Activated T-cell treated with anti-CD3 and anti-CD28 coated beads for 48 hours (primary cell): Measurements from ENCODE around the gene MGAT5.

Experiments
- DNase-seq: peaks from one replicate; pipeline ENCODE4 v3.0.0-alpha.2; 2020; ENCODE audit warnings: low read depth

The MGAT5 gene

DNA sequence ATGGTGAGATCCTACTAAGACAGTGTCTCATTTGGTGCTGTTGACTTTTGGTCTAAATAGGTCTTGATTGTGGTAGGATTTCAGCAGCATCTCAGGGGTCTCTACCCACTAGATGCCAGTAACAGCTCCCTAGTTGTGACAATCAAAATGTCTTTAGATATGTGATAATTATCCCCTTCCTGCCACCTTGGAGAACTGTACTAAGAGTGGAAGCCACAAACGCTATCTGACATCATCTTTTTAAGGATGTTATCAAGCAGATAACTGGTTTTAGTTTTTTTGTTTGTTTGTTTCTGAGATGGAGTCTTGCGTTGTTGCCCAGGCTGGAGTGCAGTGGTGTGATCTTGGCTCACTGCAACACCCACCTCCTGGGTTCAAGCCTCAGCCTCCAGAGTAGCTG, 3.1 kb downstream of the MGAT5 start:
- DNase-seq: no peak

DNA sequence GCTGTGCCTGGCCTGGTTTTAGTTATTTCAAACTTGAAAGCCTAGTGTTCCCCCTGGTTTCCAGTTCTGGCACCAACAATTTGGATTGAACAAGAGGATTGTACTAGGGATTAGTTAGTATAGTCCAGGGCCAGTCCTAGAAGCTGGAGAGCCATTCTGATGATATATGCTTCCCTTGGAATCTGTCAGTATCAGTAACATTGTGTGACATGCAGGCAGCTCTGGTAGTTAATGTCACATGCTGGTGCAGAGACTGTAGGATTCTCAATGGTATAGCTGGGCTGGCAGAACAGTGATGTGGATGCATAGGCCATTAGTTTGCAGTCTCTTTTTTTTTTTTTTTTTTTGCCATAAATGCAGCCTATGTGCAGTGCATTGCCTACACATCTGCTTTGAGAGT, 3.6 kb downstream of the MGAT5 start:
- no peak for DNase-seq

DNA sequence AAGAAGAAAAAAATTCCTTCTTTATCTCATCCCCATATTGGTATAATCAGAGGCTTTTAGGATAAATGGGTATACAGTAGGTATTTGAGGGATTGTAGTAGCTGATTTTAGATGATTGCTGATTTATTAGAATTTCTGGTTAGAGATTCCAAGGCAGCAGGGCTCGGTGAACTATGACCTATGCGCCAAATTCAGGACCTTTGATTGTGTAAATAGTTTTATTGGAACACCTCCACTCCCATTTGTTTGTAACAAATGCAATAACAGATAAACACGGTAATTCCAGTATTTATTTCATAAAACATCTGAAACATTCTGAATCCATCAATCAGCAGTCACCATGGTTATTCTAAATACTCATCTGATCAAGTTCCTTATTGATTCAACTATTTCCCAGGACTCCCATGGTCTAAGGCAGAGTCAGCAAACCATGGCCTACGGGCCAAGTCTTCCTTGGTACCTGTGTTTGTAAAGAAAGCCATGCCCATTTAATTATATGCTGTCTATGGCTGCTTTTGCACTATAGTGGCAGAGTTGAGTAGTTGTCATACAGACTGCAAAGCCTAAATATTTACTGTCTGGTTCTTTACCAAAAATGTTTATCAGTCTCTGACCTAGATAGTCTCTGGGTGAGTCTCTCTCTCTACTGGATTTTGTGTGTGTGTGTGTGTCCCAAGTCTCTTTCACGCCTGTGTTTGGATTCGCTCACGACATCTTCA, 4.3 kb downstream of the MGAT5 start:
- no peak for DNase-seq

DNA sequence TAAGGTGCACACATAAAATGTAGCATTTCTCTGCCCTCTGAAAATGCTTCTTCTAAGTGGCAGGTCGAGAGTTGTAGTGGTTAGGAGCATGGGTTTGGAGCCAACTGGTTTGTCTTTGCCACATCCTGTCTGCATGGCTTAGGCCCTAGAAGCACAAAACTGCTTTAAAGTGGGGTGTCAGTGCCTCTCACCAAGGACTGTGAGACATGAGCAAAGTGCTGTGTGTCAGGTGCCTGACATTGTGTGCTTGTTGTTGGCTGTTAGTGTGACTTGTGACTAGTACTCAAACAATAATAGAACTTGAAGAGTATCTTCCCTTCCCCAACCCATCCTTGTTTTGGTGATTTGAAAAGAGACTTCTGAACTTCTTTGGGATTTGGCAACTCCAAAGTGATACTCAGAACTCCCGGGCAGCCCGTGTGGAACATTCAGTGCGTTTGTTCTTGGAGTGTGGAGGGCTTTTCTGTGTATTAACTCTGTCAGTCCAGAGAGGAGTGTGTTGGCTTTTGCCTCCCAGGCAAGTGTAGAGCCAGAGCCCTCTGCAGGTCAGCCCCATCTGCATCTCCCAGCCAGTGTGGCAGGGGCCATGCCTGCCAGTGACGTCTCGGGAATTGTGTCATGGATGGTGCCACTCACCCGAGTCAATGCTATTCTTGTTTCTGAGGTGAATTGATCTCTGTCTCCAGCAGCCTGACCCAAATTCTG, 5.0 kb downstream of the MGAT5 start:
- DNase-seq: no peak

DNA sequence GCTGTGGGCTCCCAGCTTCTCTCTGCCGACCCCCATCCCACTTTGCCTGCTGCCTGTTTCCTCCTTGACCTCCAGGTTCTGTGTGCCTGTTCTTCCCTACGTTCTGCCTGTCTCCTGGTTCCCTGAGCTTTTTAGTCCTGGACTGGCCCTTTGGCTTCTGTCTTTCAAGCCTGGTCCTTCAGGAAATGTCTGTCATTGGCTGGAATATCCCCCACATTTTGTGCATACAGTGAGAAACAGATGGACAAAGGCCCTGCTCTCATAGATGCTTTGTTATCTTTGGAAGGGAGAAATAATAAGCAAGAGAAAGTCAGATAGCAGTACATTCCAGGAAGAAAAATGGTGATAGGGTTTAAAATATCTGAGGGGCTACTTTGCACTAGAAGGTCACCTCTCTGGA, 5.7 kb downstream of the MGAT5 start:
- no peak for DNase-seq

DNA sequence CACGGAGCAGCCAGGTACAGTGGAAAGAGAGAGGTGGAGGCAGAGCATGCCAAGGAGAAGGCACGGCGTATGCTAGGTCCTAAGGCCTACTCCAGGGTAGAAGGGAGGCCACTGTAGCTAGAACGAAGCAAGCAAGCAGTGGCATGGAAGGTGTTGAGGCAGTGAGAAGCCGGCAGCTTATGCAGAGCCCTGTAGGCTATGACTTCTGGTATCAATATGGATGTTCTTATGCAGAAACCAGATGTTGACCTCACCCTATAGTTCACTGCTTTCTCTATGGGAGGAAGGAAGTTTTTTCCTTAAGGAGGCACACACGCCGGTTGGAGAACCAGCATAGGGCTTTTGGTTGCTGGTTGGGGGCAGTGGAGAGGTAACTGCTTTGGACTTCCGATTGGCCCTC, 6.1 kb downstream of the MGAT5 start:
- no peak for DNase-seq

DNA sequence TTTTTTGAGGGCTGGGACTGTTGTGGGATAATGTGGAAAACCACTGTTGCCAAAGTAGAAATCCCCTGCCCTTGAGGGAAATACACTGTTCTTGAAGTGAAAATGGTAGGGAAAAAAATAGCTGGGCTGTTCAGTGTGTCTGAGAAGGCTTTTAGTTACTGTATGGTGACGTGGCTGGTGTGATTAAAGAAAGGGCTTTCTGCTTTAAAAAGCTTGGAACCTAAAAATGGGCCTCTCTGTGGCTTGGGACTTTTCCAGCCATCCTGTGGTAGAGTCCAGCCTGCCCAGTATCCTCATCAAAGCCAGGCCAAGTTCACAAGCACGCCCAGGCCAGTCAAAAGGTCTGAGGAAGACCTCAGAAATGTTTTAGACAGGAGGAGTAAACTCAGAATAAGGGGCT, 6.8 kb downstream of the MGAT5 start:
- DNase-seq: no peak

DNA sequence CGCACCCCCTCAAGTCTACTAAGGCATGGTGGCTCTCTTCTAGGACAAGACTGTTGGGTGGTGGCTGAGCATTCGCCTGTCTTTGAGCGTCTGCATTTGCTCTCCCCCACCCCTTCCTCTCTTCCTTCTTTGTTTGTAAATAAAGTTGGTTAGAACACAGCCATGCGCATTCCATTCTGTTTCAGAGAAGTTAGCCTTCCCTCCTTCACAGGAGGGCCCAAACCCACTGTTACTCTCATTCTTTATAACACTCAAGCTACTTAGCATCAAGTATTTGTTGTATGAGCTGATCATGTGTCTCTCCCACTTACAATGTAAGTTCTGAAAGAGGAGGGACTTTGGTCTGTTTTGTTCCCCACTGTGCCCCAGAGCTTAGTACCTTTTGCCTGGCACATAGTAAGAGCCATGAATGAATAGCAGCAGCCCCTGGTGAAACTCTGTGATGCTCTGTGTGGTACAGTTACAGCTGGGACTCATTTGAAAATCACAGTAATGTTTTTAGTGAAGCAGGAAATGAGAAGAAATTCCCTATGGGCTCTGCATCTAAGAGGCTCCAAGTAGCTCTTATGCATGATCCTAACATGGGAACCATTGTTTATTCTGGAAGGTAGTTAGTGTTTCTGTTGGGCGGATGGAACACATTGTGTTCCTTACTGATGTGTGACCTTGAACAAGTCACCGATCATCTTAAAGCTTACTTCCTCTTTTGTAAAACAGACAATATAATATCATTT, 7.7 kb downstream of the MGAT5 start:
- no peak for DNase-seq

DNA sequence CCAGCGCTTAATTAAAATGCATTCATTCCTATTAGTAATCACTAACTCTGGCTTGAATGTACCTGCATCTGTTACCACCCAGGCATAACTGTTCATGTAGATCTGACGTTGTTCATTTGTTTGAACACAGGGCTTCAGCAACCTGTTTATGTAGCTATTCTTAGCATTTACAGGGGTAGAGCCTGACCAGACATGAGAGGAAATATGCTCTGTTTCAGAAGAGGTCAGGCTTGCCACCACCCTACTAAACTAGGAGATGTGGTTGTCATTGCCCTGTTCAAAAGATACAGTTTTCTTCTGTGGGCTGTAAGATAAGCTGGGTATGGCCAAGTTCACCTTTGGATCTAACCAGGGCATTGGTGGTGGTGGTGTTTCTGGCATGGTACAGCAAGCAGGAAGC, 8.8 kb downstream of the MGAT5 start:
- DNase-seq: no peak

DNA sequence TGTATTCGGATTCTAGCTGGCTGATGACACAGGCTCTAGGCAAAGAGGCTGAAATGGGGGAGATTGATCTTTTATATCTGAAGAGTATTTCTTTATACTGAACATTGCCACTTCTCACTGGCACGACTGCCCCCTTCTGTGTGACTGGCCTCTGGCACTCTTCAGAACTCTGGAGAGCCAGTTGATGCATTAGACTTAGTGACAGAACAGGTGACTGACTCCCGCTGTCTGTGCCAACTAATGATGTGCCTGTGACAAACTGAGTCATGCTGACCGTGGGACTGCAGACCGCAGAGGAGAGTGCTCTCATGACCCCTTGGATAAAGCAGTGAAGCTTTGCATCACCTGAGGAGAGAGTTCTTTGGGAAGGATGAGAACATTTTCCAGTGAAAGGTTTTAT, 14.4 kb downstream of the MGAT5 start:
- DNase-seq: no peak

DNA sequence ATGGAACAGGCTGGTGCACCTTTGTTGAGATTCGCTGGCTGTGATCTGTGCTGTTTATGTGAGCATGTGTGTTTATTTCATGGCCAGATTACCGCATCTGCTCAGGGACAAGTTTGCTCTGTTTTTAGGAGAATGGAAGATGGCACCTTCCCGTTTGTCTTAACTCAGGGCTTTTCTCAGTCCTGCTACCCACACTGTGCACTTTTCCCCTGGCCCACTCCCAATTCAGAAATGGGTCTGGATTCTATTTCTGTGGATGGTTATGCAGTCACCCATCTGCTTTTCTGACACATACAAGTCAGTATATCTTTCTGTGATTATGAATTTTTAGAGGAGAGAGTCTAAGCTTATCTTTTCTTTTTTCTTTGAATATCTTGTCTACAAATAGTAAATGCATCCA, 15.4 kb downstream of the MGAT5 start:
- DNase-seq: no peak

DNA sequence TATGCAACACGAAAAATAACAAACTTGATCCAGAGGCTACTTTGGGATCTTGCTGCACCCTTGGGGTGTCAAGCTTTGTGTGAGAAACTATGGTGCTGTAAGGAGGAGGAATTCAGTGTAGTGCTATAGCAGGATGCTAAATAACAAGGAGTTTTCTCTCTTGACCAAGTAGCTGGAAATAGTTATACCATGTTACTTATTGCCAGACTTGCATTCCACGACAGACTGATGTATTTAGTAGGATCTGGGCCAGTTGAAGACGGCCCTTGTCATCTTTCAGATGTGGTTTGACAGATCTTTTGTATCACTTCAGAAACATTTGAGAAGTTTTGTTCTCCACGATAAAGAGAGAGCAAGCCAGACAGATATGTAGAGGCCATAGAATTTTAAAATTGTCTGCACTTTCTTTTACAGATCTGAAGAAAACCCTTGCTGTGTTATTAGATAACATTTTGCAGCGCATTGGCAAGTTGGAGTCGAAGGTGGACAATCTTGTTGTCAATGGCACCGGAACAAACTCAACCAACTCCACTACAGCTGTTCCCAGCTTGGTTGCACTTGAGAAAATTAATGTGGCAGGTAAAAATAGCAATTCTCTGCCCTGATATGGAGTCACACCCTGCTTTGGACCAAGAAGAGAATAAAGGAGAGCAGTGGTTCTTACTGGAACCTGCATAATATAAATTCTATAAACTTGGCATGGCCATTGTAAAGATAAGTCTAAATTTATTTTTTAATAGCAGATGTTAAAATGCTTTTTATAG, 16.3 kb downstream of the MGAT5 start:
- no peak for DNase-seq

DNA sequence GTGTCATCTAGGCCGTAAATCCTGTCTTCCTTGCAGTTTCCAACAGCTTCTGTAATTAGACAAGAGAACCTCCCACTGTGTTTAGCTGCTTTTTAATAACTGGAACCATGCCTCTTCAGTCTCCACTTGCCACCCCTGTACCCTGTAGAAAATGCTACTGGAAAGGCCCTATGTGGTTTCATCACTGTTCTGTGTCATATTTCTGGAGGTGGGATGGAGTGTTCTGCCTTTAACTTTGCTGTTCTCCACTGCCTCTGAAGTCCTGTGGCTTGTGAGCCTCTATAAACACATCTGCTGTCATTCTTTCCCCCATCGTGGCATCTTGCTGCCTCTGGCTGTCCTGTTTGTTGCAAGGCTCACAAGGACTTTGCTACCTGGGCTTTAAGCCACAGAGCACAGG, 17.9 kb downstream of the MGAT5 start:
- DNase-seq: no peak

DNA sequence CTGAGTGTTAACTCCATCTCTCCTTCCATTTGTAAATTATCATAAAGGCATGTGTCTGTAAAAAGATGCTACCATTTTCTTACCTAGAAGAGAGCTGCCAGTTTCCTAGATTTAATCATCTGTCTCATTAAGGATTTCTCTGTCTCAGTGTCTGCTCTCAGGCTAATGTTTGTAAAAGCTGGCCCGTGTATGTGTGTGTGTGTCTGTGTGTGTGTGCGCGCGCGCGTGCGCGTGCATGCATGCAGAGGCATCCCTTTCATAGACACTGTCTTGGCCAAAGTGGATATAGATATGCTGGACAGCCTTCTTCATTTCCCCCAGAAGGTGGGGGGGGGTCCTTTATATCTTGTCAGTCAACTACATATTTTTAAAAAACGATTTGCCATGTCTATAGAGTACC, 18.9 kb downstream of the MGAT5 start:
- DNase-seq: no peak

DNA sequence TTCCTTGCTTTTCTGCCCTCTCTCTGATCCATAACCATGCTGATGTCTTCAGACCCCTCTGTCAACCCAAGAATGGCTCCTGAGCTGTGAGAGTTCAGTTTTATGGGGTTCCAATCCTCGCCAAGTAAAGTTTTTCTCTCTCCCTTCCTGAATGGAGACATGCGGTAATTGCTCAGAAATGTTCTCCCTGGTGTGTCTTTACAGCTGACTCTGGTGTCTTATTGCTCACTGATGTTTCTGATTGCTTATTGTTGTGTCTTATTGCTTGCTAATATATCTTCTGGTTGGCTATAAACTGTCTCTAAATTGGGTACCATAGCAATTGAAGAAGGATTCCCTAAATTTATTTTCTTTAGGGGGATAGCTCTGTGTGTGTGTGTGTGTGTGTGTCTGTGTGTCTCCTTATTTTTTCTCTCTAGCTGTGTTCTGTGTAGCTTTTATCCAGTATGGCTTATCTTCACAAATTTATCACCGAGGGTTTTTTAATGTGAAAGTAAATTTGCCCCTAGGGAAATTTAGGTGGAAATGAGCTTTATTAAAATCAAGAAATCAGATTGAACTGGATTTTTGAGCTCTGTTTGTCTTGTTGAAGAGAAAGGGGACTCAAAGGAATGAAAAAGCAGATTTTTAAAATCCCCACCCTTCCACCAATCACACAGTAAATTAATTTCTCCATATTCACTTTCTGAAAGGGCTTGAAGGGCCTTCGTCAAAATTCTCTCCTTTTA, 19.5 kb downstream of the MGAT5 start:
- DNase-seq: no peak

DNA sequence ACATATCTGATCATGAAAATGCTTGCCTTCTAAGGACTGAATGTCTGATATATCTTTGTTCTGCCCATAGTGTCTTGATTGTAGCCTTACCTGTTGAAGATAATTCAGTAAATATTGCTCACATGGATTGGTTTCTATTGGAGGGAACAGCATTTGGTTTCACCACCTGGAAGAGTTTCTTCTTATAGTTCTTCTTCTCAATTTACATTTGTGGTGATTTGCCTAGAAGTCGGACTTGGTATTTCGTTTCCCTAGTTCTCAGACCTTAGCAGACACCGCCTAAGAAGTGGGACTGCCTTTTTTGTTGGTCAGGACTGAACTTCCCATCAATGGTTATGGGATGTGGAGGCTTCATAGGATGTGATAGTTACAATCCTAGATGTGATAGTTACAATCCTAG, 20.2 kb downstream of the MGAT5 start:
- no peak for DNase-seq

DNA sequence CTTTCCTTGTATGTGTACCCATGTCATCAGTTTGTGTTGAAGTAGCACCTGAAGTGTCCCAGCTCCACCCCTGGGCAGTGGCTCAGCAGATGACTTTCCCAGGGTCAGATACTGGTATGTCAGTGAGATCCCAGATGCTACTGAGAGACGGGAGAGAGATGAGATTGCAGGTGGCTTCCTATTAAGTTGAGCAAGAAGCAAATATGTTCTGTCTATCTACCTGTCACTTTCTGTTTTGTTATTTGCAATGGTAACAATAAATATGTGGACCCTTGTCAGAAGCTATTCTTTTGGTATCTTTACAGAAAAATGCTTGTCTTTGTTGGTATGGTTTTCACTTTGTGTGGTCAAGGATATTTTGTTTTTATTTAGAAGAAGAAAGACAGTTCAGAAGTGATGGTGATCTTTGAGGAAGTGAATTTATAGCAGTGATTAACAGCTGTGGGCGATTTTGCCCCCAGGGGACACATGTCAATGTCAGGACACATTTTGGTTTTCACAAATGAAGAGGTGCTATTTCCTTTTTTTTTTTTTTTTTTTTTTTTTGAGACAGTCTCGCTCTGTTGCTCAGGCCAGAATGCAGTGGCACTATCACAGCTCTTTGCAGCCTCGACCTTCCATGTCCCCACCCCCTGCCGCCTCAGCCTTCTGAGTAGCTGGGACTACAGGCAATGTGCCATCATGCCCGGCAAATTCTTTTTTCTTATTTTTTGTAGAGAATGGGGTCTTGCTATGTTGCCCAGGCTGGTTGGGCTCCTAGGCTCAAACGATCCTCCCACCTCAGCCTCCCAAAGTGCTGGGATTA, 21.4 kb downstream of the MGAT5 start:
- no peak for DNase-seq

DNA sequence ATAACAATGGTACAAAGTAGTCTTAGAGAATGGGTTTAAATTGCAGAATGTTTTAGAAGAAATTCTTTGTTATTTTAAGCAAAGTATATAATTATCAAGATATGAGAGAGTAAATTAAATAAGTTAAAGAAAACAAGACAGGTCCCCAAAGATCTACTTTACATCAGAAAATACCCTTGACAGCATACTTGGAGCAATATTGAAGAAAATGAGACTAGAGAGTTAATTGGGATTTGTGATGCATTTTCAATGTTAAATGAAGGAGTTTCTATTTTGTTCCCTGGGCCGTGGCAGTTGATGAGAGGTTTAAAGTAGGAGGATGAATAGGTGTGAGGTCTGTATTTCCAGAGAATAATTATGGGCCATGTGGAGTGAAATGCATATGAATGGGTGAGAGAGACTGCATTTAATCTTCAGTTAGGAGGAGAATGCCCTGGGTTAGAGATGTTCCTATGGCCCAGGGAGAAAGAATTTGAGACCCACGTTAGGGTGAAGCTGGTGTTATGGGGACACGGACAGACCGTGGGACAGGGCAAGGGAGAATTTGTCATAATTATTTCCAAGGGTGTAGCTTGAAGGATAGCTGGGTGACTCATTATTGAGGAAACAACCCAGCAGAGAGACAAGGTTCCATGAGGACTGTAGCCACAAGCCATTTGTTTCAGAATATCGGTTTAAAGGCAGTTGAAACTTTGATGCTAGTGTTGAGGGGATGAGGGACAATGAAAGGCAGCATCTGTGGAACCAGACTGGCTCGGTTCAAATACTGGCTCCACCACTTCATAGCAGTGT, 22.7 kb downstream of the MGAT5 start:
- no peak for DNase-seq

DNA sequence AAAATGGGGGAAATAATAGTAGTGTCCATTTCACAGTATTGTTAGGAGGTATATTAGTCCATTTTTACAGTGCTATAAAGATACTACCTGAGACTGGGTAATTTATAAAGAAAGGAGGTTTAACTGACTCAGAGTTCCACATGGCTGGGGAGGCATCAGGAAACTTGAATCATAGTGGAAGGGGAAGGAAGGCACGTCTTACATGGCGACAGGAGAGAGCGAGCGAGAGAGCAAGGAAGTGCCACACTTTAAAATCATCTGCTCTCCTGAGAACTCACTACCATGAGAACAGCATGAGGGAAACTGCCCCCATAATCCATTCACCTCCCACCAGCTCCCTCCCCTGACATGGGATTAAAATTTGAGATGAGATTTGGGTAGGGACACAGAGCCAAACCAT, 23.4 kb downstream of the MGAT5 start:
- DNase-seq: no peak

DNA sequence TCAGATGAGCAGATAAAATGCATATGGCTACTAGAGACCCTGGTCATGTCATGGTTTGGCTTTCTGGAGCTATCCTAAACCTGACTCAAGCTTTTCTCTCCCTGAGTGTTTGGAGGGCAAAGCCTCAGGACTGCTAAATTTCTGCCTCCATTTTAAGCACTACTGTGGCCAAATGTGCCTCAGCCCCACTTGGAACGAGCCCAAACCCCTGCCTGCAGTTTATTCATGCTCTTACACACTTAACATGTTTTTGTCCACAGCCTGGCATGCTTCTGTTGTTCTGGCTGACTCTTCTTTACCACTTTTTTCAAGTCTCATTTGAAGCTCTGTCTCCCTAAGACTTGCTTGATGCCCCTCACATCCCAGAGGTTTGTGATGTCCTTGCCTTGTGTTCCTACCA, 24.7 kb downstream of the MGAT5 start:
- DNase-seq: no peak
